ENCODE results near the gene MRPL1. TPM values are rescaled to one million over a fixed set of nuclear protein-coding genes. Genes with fewer than 3 reads are reported as not detected.

MRPL1 gene
- total RNA-seq, 2 experiments from 2014 or later, result 61.1 to 70.6 TPM

- Mint-ChIP-seq H3K27ac (no peak overlapping the region), H3K9me3 (ENCODE audit: low read depth) (no peaks in the 10 kb centered on the region), H3K4me3 (no peak overlapping the region), H3K36me3 (ENCODE audit: low read depth) (peaks cover 36% of the 10 kb centered on the region), H3K27me3 (no peaks in the 10 kb centered on the region), H3K4me1 (peaks cover 8% of the 10 kb centered on the region)
- ATAC-seq, result no peak
- ChIA-PET POLR2A (no interaction called here), CTCF (no interaction called here)
- intact Hi-C loops (cut with DNase I, micrococcal nuclease), result no loop called here
- DNase-seq, result no peak
Measured at GRCh38 chr4:77913348-77913747, 50.7 kb downstream of the MRPL1 start.

- peaks cover 24% of the 10 kb centered on the region for H3K36me3 Mint-ChIP-seq (ENCODE audit: low read depth)
Measured at GRCh38 chr4:77917075-77917474, 54.4 kb downstream of the MRPL1 start.

GRCh38 chr4:77917601-77918000, 55.0 kb downstream of the MRPL1 start:
- no peaks in the 10 kb centered on the region for H3K27me3 Mint-ChIP-seq
- intact Hi-C loops (cut with DNase I, micrococcal nuclease), result no loop called here

More at GRCh38 chr4:77917075-77917474, 54.4 kb downstream of the MRPL1 start:
- peaks cover 12% of the 10 kb centered on the region for H3K4me1 Mint-ChIP-seq
- no peaks in the 10 kb centered on the region for H3K27me3 Mint-ChIP-seq
- intact Hi-C loops (cut with DNase I, micrococcal nuclease), result no loop called here
- DNase-seq, result no peak
- no peaks in the 10 kb centered on the region for H3K9me3 Mint-ChIP-seq (ENCODE audit: low read depth)
- H3K4me3 Mint-ChIP-seq, result no peak overlapping the region
- ChIA-PET CTCF (interaction anchor here (1.0 kb wide), 1 partner anchor 8 kb away, joined by 3 read pairs; no protein-coding TSS in a partner anchor), POLR2A (no interaction called here)
- no peak for ATAC-seq
- no peak overlapping the region for H3K27ac Mint-ChIP-seq

GRCh38 chr4:77920371-77920770, 57.7 kb downstream of the MRPL1 start:
- CTCF ChIA-PET, result no interaction called here
- peaks cover 8% of the 10 kb centered on the region for H3K9me3 Mint-ChIP-seq (ENCODE audit: low read depth)
- ATAC-seq (no peak), DNase-seq (no peak)
- H3K4me3 Mint-ChIP-seq, result no peak overlapping the region
- no peak overlapping the region for H3K27ac Mint-ChIP-seq
- intact Hi-C loops (cut with DNase I, micrococcal nuclease), result no loop called here
- peaks cover 39% of the 10 kb centered on the region for H3K36me3 Mint-ChIP-seq (ENCODE audit: low read depth)
- POLR2A ChIA-PET, result no interaction called here
- H3K4me1 Mint-ChIP-seq, result peaks cover 12% of the 10 kb centered on the region
- no peaks in the 10 kb centered on the region for H3K27me3 Mint-ChIP-seq

More at GRCh38 chr4:77917601-77918000, 55.0 kb downstream of the MRPL1 start:
- DNase-seq (no peak), ATAC-seq (no peak)
- ChIA-PET CTCF (interaction anchor here (0.5 to 1.0 kb wide), 3 partner anchors 9 to 863 kb away, joined by 3 to 4 read pairs (median 3); no protein-coding TSS in a partner anchor), POLR2A (interaction anchor here (0.7 kb wide), 1 partner anchor 18 kb away, joined by 6 read pairs; no protein-coding TSS in a partner anchor)
- Mint-ChIP-seq H3K4me1 (peaks cover 12% of the 10 kb centered on the region), H3K4me3 (no peak overlapping the region), H3K36me3 (ENCODE audit: low read depth) (peaks cover 26% of the 10 kb centered on the region), H3K27ac (no peak overlapping the region), H3K9me3 (ENCODE audit: low read depth) (peaks cover 2% of the 10 kb centered on the region)

GRCh38 chr4:77921701-77922100, 59.1 kb downstream of the MRPL1 start:
- no peak for DNase-seq
- POLR2A ChIA-PET, result no interaction called here
- Mint-ChIP-seq H3K27me3 (no peaks in the 10 kb centered on the region), H3K36me3 (ENCODE audit: low read depth) (peaks cover 49% of the 10 kb centered on the region), H3K9me3 (ENCODE audit: low read depth) (peaks cover 12% of the 10 kb centered on the region), H3K4me1 (peaks cover 9% of the 10 kb centered on the region), H3K27ac (no peak overlapping the region), H3K4me3 (no peak overlapping the region)
- CTCF ChIA-PET, result no interaction called here
- no peak for ATAC-seq
- intact Hi-C loops (cut with DNase I, micrococcal nuclease), result no loop called here

- Mint-ChIP-seq H3K27me3 (no peaks in the 10 kb centered on the region), H3K27ac (no peak overlapping the region), H3K36me3 (ENCODE audit: low read depth) (peaks cover 52% of the 10 kb centered on the region), H3K4me1 (peaks cover 9% of the 10 kb centered on the region), H3K4me3 (no peak overlapping the region), H3K9me3 (ENCODE audit: low read depth) (peaks cover 12% of the 10 kb centered on the region)
- intact Hi-C loops (cut with DNase I, micrococcal nuclease), result no loop called here
- DNase-seq (no peak), ATAC-seq (no peak)
- ChIA-PET POLR2A (no interaction called here), CTCF (no interaction called here)
Measured at GRCh38 chr4:77922158-77923094, 59.8 kb downstream of the MRPL1 start.

- Mint-ChIP-seq H3K9me3 (ENCODE audit: low read depth) (peaks cover 9% of the 10 kb centered on the region), H3K4me3 (no peak overlapping the region), H3K27me3 (no peaks in the 10 kb centered on the region), H3K27ac (no peak overlapping the region), H3K36me3 (ENCODE audit: low read depth) (peaks cover 47% of the 10 kb centered on the region), H3K4me1 (no peaks in the 10 kb centered on the region)
- no peak for ATAC-seq
- ChIA-PET POLR2A (no interaction called here), CTCF (interaction anchor here (0.7 to 1.8 kb wide), 3 partner anchors 10 to 64 kb away, joined by 4 to 5 read pairs (median 4); no protein-coding TSS in a partner anchor)
- intact Hi-C loops (cut with DNase I, micrococcal nuclease), result no loop called here
- DNase-seq, result no peak
Measured at GRCh38 chr4:77927991-77928925, 65.6 kb downstream of the MRPL1 start.

GRCh38 chr4:77930154-77930639, 67.6 kb downstream of the MRPL1 start:
- no peak for ATAC-seq

GRCh38 chr4:77930876-77931275, 68.2 kb downstream of the MRPL1 start:
- H3K4me1 Mint-ChIP-seq, result no peaks in the 10 kb centered on the region
- peaks cover 39% of the 10 kb centered on the region for H3K36me3 Mint-ChIP-seq (ENCODE audit: low read depth)
- intact Hi-C loops (cut with DNase I, micrococcal nuclease), result no loop called here
- ATAC-seq (no peak), DNase-seq (no peak)
- peaks cover 2% of the 10 kb centered on the region for H3K9me3 Mint-ChIP-seq (ENCODE audit: low read depth)
- ChIA-PET POLR2A (no interaction called here), CTCF (no interaction called here)
- no peaks in the 10 kb centered on the region for H3K27me3 Mint-ChIP-seq
- no peak overlapping the region for H3K4me3 Mint-ChIP-seq
- no peak overlapping the region for H3K27ac Mint-ChIP-seq

More at GRCh38 chr4:77930154-77930639, 67.6 kb downstream of the MRPL1 start:
- Mint-ChIP-seq H3K9me3 (ENCODE audit: low read depth) (peaks cover 4% of the 10 kb centered on the region), H3K4me1 (no peaks in the 10 kb centered on the region), H3K36me3 (ENCODE audit: low read depth) (peaks cover 44% of the 10 kb centered on the region), H3K4me3 (no peak overlapping the region), H3K27ac (no peak overlapping the region), H3K27me3 (no peaks in the 10 kb centered on the region)
- ChIA-PET POLR2A (no interaction called here), CTCF (interaction anchor here (0.6 kb wide), 1 partner anchor 16 kb away, joined by 3 read pairs; no protein-coding TSS in a partner anchor)
- no peak for DNase-seq
- intact Hi-C loops (cut with DNase I, micrococcal nuclease), result no loop called here

- H3K27ac Mint-ChIP-seq, result no peak overlapping the region
- POLR2A ChIA-PET, result no interaction called here
Measured at GRCh38 chr4:77931452-77932135, 69.0 kb downstream of the MRPL1 start.

GRCh38 chr4:77938560-77938959, 75.9 kb downstream of the MRPL1 start:
- intact Hi-C loops (cut with DNase I, micrococcal nuclease), result no loop called here
- DNase-seq (no peak), ATAC-seq (no peak)
- Mint-ChIP-seq H3K36me3 (ENCODE audit: low read depth) (peaks cover 64% of the 10 kb centered on the region), H3K27me3 (no peaks in the 10 kb centered on the region), H3K27ac (no peak overlapping the region), H3K9me3 (ENCODE audit: low read depth) (peaks cover 13% of the 10 kb centered on the region), H3K4me3 (no peak overlapping the region), H3K4me1 (peaks cover 8% of the 10 kb centered on the region)
- ChIA-PET POLR2A (no interaction called here), CTCF (interaction anchor here (0.7 kb wide), 1 partner anchor 169 kb away, joined by 3 read pairs; no protein-coding TSS in a partner anchor)

More at GRCh38 chr4:77931452-77932135, 69.0 kb downstream of the MRPL1 start:
- Mint-ChIP-seq H3K27me3 (no peaks in the 10 kb centered on the region), H3K36me3 (ENCODE audit: low read depth) (peaks cover 37% of the 10 kb centered on the region), H3K9me3 (ENCODE audit: low read depth) (no peaks in the 10 kb centered on the region), H3K4me3 (no peak overlapping the region), H3K4me1 (no peaks in the 10 kb centered on the region)
- CTCF ChIA-PET, result interaction anchor here (1.4 kb wide), 1 partner anchor 13 kb away, joined by 4 read pairs; no protein-coding TSS in a partner anchor
- ATAC-seq (no peak), DNase-seq (no peak)
- intact Hi-C loops (cut with DNase I, micrococcal nuclease), result no loop called here
